ENCODE measurements around the gene LOXHD1. TPM values are rescaled to one million over a fixed set of nuclear protein-coding genes. Genes with fewer than 3 reads are reported as not detected.

Gene LOXHD1
- total RNA-seq, 1 experiment from 2014 or later = not detected

DNA sequence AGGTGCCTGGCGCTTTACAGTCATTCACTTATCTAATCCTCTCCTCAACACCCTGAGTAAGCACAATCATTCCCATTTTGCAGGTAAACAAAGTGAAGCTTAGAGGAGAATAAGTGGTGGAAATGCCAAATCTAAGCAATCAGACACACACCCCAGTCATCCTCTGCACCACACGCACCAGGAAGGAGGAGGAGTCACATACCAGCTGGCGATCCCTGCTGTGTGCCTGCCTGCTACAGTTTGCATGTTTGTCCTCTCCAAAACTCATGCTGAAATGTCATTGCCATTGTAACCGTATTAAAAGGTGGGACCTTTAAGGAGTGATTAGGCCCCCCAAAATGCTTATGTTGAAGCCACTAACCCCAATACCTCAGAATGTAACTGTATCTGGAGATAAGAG, 93.7 kb downstream of the LOXHD1 start:
- H3K36me3 Mint-ChIP-seq (ENCODE audit: insufficient read depth, unreplicated experiment) = no peaks in the 10 kb centered on the region
- BruUV-seq (replicated peaks) = no TSS peak
- POLR2A ChIA-PET = no interaction called here
- no peak for DNase-seq
- no peak overlapping the region for H3K27ac Mint-ChIP-seq (ENCODE audit: unreplicated experiment)
- H3K27me3 Mint-ChIP-seq (ENCODE audit: insufficient read depth, unreplicated experiment) = peaks cover 18% of the 10 kb centered on the region
- Histone ChIP-seq H3K4me1 (no peaks in the 10 kb centered on the region), H3K36me3 (ENCODE audit: control insufficient read depth, insufficient read depth, low read length) (no peaks in the 10 kb centered on the region), H3K9me3 (no peaks in the 10 kb centered on the region), H3K4me3 (ENCODE audit: low read depth, low read length) (no peak overlapping the region), H3K27me3 (replicated peaks; ENCODE audit: control insufficient read depth, insufficient read depth, low read length) (no peaks in the 10 kb centered on the region)
- CTCF ChIA-PET = no interaction called here
- no peaks in the 10 kb centered on the region for H3K4me1 Mint-ChIP-seq (ENCODE audit: low read depth, unreplicated experiment)
- TF ChIP-seq, protein P1, sequence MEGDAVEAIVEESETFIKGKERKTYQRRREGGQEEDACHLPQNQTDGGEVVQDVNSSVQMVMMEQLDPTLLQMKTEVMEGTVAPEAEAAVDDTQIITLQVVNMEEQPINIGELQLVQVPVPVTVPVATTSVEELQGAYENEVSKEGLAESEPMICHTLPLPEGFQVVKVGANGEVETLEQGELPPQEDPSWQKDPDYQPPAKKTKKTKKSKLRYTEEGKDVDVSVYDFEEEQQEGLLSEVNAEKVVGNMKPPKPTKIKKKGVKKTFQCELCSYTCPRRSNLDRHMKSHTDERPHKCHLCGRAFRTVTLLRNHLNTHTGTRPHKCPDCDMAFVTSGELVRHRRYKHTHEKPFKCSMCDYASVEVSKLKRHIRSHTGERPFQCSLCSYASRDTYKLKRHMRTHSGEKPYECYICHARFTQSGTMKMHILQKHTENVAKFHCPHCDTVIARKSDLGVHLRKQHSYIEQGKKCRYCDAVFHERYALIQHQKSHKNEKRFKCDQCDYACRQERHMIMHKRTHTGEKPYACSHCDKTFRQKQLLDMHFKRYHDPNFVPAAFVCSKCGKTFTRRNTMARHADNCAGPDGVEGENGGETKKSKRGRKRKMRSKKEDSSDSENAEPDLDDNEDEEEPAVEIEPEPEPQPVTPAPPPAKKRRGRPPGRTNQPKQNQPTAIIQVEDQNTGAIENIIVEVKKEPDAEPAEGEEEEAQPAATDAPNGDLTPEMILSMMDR (IDR thresholded peaks at IDR 0.05; ENCODE audit: insufficient read depth in 1 of 2, low read depth in 1 of 2, low read length in 1 of 2, severe bottlenecking in 1 of 2, unreplicated experiment in 1 of 2) = no peak
- H3K4me3 Mint-ChIP-seq (ENCODE audit: unreplicated experiment) = no peak overlapping the region
- intact Hi-C loops (cut with micrococcal nuclease; ENCODE audit: unreplicated experiment) = no loop called here
- H3K9me3 Mint-ChIP-seq (ENCODE audit: unreplicated experiment) = peaks cover 9% of the 10 kb centered on the region

DNA sequence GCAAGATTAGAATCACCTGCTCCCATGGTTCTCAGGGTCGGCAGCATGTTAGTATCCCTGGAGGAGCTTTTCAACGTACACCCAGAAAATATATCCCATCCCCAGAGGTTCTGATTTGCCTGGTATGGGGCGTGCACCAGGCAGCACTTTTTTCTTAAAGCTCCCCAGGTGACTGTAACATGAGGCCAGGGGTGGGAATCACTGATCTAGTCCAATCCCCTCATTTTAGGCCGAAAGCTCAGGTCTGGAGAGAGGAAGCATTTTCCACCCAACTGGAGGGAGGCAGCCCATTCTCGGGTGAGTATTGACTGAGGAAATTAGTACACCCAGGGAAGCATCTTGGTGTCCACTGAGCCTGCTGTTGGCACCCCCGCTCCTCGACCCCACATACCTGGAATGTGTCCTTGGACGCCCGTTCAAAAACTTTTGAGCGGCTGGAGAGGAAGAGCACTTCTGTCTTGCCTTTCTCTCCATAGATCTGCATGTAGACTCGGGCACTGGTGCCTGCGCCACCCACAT, 94.3 kb downstream of the LOXHD1 start:
- POLR2A ChIA-PET = no interaction called here
- Mint-ChIP-seq H3K4me1 (ENCODE audit: low read depth, unreplicated experiment) (no peaks in the 10 kb centered on the region), H3K4me3 (ENCODE audit: unreplicated experiment) (no peak overlapping the region), H3K9me3 (ENCODE audit: unreplicated experiment) (peaks cover 9% of the 10 kb centered on the region), H3K27me3 (ENCODE audit: insufficient read depth, unreplicated experiment) (peaks cover 18% of the 10 kb centered on the region), H3K36me3 (ENCODE audit: insufficient read depth, unreplicated experiment) (no peaks in the 10 kb centered on the region), H3K27ac (ENCODE audit: unreplicated experiment) (no peak overlapping the region)
- no peaks in the 10 kb centered on the region for H3K9me3 ChIP-seq
- no peaks in the 10 kb centered on the region for H3K36me3 ChIP-seq (ENCODE audit: control insufficient read depth, insufficient read depth, low read length)
- CTCF ChIA-PET = no interaction called here
- TF ChIP-seq, protein P1 (IDR thresholded peaks at IDR 0.05; ENCODE audit: insufficient read depth in 1 of 2, low read depth in 1 of 2, low read length in 1 of 2, severe bottlenecking in 1 of 2, unreplicated experiment in 1 of 2) = no peak
- no TSS peak for BruUV-seq (replicated peaks)
- H3K4me1 ChIP-seq = no peaks in the 10 kb centered on the region
- intact Hi-C loops (cut with micrococcal nuclease; ENCODE audit: unreplicated experiment) = no loop called here
- H3K4me3 ChIP-seq (ENCODE audit: low read depth, low read length) = no peak overlapping the region
- DNase-seq = no peak
- no peaks in the 10 kb centered on the region for H3K27me3 ChIP-seq (replicated peaks; ENCODE audit: control insufficient read depth, insufficient read depth, low read length)

DNA sequence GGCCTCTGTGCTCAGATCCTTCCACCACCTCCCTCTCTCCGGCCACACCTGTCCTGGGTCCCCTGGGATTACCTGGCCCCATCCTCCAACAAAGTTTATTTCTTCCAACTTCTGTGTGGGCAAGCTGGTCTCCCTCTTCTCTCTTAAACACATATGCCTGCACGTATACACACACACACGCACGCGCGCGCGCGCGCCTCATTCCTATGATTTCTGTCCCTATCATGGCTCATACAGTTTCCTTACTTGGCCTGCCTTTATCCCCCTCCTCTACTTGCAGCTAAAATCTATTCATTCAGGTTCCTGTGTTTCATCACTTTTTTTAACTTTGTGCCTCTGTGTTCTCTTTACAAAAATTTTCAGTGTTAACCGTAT, 96.4 kb downstream of the LOXHD1 start:
- H3K27me3 Mint-ChIP-seq (ENCODE audit: insufficient read depth, unreplicated experiment) = peaks cover 18% of the 10 kb centered on the region
- no TSS peak for BruUV-seq (replicated peaks)
- Histone ChIP-seq H3K4me3 (ENCODE audit: low read depth, low read length) (no peak overlapping the region), H3K36me3 (ENCODE audit: control insufficient read depth, insufficient read depth, low read length) (no peaks in the 10 kb centered on the region), H3K4me1 (no peaks in the 10 kb centered on the region), H3K9me3 (no peaks in the 10 kb centered on the region), H3K27me3 (replicated peaks; ENCODE audit: control insufficient read depth, insufficient read depth, low read length) (no peaks in the 10 kb centered on the region)
- H3K27ac Mint-ChIP-seq (ENCODE audit: unreplicated experiment) = no peak overlapping the region
- DNase-seq = no peak
- H3K9me3 Mint-ChIP-seq (ENCODE audit: unreplicated experiment) = peaks cover 9% of the 10 kb centered on the region
- TF ChIP-seq, protein P1 (IDR thresholded peaks at IDR 0.05; ENCODE audit: insufficient read depth in 1 of 2, low read depth in 1 of 2, low read length in 1 of 2, severe bottlenecking in 1 of 2, unreplicated experiment in 1 of 2) = no peak
- H3K4me3 Mint-ChIP-seq (ENCODE audit: unreplicated experiment) = no peak overlapping the region
- ChIA-PET POLR2A (no interaction called here), CTCF (interaction anchor here (1.7 kb wide), 1 partner anchor 98 kb away, joined by 5 read pairs; no protein-coding TSS in a partner anchor)
- H3K36me3 Mint-ChIP-seq (ENCODE audit: insufficient read depth, unreplicated experiment) = no peaks in the 10 kb centered on the region
- intact Hi-C loops (cut with micrococcal nuclease; ENCODE audit: unreplicated experiment) = no loop called here
- H3K4me1 Mint-ChIP-seq (ENCODE audit: low read depth, unreplicated experiment) = no peaks in the 10 kb centered on the region

All from Caco-2 (cell line).